HL-60 (cell line): ENCODE data around the gene TIMM50.

Experiments used
- CTCF ChIP-seq: IDR thresholded peaks from one replicate; pipeline ENCODE4 v1.5.1; 2011; ENCODE audit warnings: low read length, control low read depth, inconsistent platforms; ENCODE audit not compliant: insufficient read depth
- GABPA ChIP-seq: IDR thresholded peaks from 2 replicates; pipeline ENCODE4 v1.6.1; 2012; ENCODE audit warnings: low read depth
- POLR2AphosphoS5 ChIP-seq: IDR thresholded peaks from 2 replicates; pipeline ENCODE4 v1.6.1; 2012; ENCODE audit warnings: low read depth
- SPI1 ChIP-seq: IDR thresholded peaks from 2 replicates; pipeline ENCODE4 v1.6.1; 2012; ENCODE audit warnings: low read depth, mild to moderate bottlenecking, borderline replicate concordance

- TF ChIP-seq POLR2AphosphoS5 (peak; percentile 99), CTCF (no peak), GABPA (peak; percentile 85), SPI1 (peak; percentile 71; the same call in 1 of the 2 replicates)
These were observed 44.9 kb upstream of the TIMM50 start, which contains the start of gene RPS16 for GRCh38 chr19:39435499-39436349.
